Endothelial cell of umbilical vein (primary cell): ENCODE results near the gene XPNPEP2.

Source experiments
- CTCF ChIP-seq, 2 donors: IDR thresholded peaks; 1 replicate in 1 of 2; 2 replicates in 1 of 2; pipeline ENCODE4 v1.5.1; 2011; ENCODE audit warnings: low read length in 2 of 2, mild to moderate bottlenecking in 2 of 2, moderate library complexity in 2 of 2, control low read depth in 1 of 2, inconsistent platforms in 1 of 2, low read depth in 1 of 2; ENCODE audit not compliant: insufficient read depth in 1 of 2; ENCODE audit errors: extremely low read depth in 1 of 2
- MAX ChIP-seq: IDR thresholded peaks from 2 replicates; pipeline ENCODE4 v1.6.1; 2011; ENCODE audit not compliant: insufficient read depth, insufficient read length
- POLR2A ChIP-seq: IDR thresholded peaks from 2 replicates; pipeline ENCODE4 v1.6.1; 2012; ENCODE audit warnings: low read depth, mild to moderate bottlenecking, control low read depth, low read length
- POLR2AphosphoS5 ChIP-seq: IDR thresholded peaks from 2 replicates; pipeline ENCODE4 v1.6.1; 2012; ENCODE audit warnings: low read depth, mild to moderate bottlenecking, control low read depth, low read length, moderate library complexity; ENCODE audit not compliant: insufficient read depth

- TF ChIP-seq MAX: no peak
- no peak for TF ChIP-seq POLR2A
- TF ChIP-seq POLR2AphosphoS5: no peak
- TF ChIP-seq CTCF (IDR thresholded peaks at IDR 0.05; ENCODE audit: extremely low read depth in 1 of 2, insufficient read depth in 1 of 2, low read depth in 1 of 2, low read length in 2 of 2): no peak
Measured at GRCh38 chrX:129772796-129773431, 34.1 kb downstream of the XPNPEP2 start.
